Activated naive CD8-positive, alpha-beta T cell treated with anti-CD3 and anti-CD28 coated beads, Interleukin-2, amount 50 U/mL, for 24 hours (primary cell): ENCODE data around the gene BCL7A.
A peak's percentile ranks its signal among the peaks of the same experiment; 100 is the strongest.
"Not testable (repeated sequence)": the region's sequence is repeated elsewhere in the genome, so short reads cannot be mapped to it uniquely, and the experiment has no call there.

Source experiments
- ATAC-seq: fragments of 150-1000 bp; cut with Tn5 transposase; one replicate; pipeline ENCODE4 v1.10.0; 2021
- DNase-seq: peaks from one replicate; pipeline ENCODE4 v3.0.0; 2021
- H3K27ac Mint-ChIP-seq: one replicate; pipeline ENCODE4 v1.8.0; 2021; ENCODE audit warnings: mild to moderate bottlenecking, mixed read lengths
- H3K27me3 Mint-ChIP-seq: one replicate; pipeline ENCODE4 v1.8.0; 2021; ENCODE audit warnings: mixed read lengths
- H3K36me3 Mint-ChIP-seq: one replicate; pipeline ENCODE4 v1.8.0; 2021; ENCODE audit warnings: low read depth, mixed read lengths
- H3K4me1 Mint-ChIP-seq: one replicate; pipeline ENCODE4 v1.8.0; 2021; ENCODE audit warnings: mixed read lengths
- H3K4me3 Mint-ChIP-seq: one replicate; pipeline ENCODE4 v1.8.0; 2021; ENCODE audit warnings: mild to moderate bottlenecking, moderate library complexity, mixed read lengths
- H3K9me3 Mint-ChIP-seq: one replicate; pipeline ENCODE4 v1.8.0; 2021; ENCODE audit warnings: mixed read lengths

BCL7A gene

DNA sequence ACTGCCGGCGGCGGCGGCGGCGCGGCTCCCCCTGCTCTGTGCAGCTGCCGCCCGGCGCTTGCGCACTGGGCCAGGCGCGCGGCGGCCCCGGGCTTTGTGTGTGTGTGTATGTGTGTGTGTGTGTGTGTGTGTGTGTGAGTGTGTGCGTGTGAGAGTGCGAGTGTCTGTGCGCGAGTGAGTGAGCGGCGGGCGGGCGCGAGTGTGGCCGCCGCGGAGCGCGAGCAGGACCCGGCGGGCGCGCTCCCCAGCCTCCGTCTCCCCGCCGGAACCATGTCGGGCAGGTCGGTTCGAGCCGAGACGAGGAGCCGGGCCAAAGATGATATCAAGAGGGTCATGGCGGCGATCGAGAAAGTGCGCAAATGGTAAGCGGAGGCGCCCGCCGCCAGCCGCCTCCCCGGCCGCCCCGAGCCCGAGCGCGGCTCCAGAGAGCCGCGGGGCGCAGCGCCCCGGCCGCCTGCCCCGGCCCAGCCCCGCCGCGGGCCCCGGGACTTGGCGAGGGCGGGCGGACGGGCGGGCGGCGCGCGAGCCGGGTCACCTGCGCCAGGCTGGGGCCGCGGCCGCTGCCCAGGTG lies at the start of gene BCL7A:
Gene BCL7A (plus strand): TSS at position 63 of the 571 bp plus-strand sequence. CDS start 208 bp downstream, at position 271.
- peak within 1 kb of the TSS; percentile 67 for H3K27ac Mint-ChIP-seq
- no peaks in the 10 kb centered on the region for H3K9me3 Mint-ChIP-seq
- H3K4me1 Mint-ChIP-seq = peaks cover 17% of the 10 kb centered on the region
- ATAC-seq (peak; percentile 85), DNase-seq (peak; percentile 56)
- no peaks in the 10 kb centered on the region for H3K36me3 Mint-ChIP-seq
- peaks cover 21% of the 10 kb centered on the region for H3K27me3 Mint-ChIP-seq
- H3K4me3 Mint-ChIP-seq = peak within 1 kb of the TSS; percentile 80

DNA sequence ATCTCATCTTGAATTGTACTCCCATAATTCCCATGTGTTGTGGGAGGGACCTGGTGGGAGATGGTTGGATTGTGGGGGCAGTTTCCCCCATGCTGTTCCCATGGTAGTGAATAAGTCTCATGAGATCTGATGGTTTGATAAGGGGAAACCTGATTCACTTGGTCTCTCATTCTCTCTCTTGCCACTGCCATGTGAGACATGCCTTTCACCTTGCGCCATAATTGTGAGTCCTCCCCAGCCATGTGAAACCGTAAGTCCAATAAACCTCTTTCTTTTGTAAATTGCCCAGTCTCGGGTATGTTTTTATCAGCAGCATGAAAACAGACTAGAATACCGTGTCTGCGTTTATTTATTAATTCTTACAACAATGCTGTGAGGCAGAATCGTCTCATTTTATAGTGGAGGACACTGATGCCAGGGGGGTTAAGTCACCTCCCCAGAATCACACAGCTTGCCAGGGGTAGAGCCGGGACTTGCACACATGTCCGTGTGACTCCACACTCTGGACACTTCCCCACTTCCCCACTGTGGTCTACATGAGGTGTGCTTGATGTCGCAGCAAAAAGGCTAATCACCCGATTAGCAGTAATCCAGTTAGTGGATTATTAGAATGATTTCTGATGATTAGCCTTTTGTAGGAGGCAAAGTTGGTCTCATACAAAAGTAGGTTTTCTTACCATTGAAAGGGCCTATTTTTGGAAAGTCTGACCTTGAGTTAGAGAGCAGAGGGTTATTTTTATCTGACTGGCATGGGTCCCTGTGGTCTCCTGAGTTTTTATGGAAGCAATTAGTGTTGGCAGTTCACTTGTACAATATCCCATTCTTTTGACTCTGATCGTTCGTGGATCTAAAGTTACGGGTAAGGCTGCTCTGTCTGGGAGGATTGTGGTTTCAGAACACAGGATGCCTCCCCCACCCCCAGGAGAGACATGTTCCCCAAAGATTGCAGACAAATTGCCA lies 47.4 kb upstream of the BCL7A start:
- H3K27ac Mint-ChIP-seq = no peak overlapping the region
- ATAC-seq = no peak
- no peak overlapping the region for H3K4me3 Mint-ChIP-seq
- H3K27me3 Mint-ChIP-seq = no peaks in the 10 kb centered on the region
- no peak for DNase-seq
- peaks cover 3% of the 10 kb centered on the region for H3K4me1 Mint-ChIP-seq
- peaks cover 5% of the 10 kb centered on the region for H3K9me3 Mint-ChIP-seq
- H3K36me3 Mint-ChIP-seq = peaks cover 5% of the 10 kb centered on the region

DNA sequence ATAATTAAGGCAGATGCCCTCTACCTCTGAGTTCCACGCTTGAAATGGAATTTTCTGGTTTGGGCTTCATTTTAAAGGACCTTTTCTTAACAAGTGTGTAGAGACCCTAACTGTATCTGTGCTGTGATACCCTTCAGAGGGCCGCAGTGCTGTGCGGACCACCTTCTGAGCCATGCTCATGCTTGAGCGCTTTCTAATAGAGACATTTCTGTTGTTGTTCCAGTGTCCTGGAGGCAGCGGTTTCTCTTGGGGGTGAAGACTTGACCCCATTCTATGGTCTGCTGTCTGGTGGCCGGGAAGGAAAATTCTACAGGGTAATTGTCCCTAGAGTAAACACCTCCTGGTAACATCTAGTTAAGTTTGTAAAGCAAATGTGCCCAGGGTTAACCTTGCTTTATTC lies 46.7 kb upstream of the BCL7A start:
- DNase-seq (no peak), ATAC-seq (no peak)
- no peak overlapping the region for H3K4me3 Mint-ChIP-seq
- H3K4me1 Mint-ChIP-seq = peaks cover 6% of the 10 kb centered on the region
- no peaks in the 10 kb centered on the region for H3K27me3 Mint-ChIP-seq
- H3K36me3 Mint-ChIP-seq = peaks cover 5% of the 10 kb centered on the region
- H3K9me3 Mint-ChIP-seq = peaks cover 5% of the 10 kb centered on the region
- H3K27ac Mint-ChIP-seq = no peak overlapping the region

DNA sequence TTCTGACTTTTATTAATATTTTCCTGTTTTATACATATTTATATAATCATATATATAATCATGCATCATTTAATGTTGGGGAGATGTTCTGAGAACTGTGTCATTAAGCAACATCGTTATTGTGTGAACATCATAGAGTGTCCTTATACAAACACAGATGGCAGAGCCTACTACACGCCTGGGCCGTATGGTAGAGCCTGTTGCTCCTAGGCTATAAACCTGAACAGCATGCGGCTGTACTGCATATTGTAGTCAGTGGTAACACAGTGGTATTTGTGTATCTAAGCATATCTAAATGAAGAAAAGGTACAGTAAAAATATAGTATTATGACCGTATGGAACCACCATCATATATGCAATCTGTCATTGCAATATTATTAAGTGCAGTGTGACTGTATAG lies 44.7 kb upstream of the BCL7A start:
- Mint-ChIP-seq H3K27me3 (no peaks in the 10 kb centered on the region), H3K4me3 (no peak overlapping the region), H3K9me3 (peaks cover 4% of the 10 kb centered on the region), H3K4me1 (peaks cover 14% of the 10 kb centered on the region), H3K27ac (no peak overlapping the region), H3K36me3 (peaks cover 3% of the 10 kb centered on the region)
- no peak for ATAC-seq
- no peak for DNase-seq

DNA sequence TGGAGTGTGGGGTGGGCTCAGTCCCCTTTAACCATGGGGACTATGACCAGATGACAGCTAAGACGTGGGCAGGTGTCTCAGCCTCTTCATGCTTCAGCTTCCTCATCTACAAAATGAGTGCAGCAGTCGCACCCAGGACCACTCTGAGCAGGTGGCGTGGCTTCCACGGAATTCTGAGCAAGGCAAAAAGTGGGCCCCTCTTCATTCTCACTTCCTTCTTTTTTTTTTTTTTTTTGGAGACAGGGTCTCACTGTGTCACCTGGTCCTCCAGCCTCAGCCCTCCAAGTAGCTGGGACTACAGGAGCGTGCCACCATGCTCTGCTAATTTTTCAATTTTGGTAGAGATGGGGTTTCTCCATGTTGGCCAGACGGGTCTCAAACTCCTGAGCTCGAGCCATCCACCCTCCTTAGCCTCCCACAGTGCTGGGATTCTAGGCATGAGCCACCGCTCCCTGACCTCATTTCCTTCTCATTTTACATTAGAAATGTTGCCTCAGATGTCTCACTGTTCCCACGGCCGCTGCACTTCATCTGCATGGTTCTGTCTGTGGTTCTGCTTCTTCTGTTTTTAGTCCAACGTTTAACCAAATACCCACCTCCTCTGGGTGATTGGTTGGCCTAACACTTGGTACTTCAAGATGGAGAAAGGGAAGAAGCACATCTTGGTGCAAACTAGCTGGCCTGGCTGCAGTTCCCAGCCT lies 41.3 kb upstream of the BCL7A start:
- ATAC-seq = peak; percentile 48
- Mint-ChIP-seq H3K9me3 (no peaks in the 10 kb centered on the region), H3K27me3 (no peaks in the 10 kb centered on the region), H3K4me3 (no peak overlapping the region), H3K4me1 (peaks cover 23% of the 10 kb centered on the region), H3K36me3 (no peaks in the 10 kb centered on the region), H3K27ac (no peak overlapping the region)
- DNase-seq = no peak

DNA sequence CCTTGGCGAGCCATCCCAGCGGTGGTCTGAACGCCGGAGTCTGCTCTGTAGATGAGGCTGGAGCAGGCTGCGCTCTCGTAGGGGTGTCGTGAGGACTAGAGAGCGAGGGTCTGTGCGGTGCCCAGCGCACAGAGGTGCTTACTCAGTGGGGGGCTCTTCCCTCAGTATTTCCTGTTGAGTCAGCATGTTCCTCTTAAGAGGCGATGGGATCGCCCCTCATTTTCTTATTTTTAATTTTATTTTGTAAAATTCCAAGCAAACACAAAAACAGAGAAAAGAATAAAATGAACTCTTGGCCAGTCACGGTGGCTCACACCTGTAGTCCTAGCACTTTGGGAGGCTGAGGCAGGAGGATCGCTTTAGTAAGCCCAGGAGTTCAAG lies 40.8 kb upstream of the BCL7A start:
- ATAC-seq (no peak), DNase-seq (no peak)
- Mint-ChIP-seq H3K4me1 (peaks cover 23% of the 10 kb centered on the region), H3K9me3 (no peaks in the 10 kb centered on the region), H3K4me3 (no peak overlapping the region), H3K27me3 (no peaks in the 10 kb centered on the region), H3K27ac (no peak overlapping the region), H3K36me3 (no peaks in the 10 kb centered on the region)

DNA sequence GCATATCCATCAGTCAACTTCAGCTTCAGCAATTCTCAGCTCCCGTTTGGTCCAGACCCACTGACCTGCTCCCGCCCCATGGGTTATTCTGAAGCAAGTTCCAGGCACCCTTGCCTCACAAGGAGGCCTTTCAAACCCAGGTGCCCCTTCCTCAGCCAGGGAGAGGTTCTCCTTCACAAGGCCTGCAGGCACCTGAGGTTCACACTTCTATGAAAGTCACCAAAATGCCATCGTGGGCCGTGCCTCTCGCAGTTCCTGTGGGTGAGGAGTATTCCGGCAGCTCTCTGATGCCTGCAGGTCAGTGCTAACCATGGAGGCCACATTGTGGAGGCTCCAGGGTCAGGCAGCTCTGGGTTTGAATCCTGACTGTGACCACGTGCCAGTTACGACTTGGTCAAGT lies 40.2 kb upstream of the BCL7A start:
- Mint-ChIP-seq H3K27ac (no peak overlapping the region), H3K4me3 (no peak overlapping the region), H3K36me3 (no peaks in the 10 kb centered on the region), H3K4me1 (peaks cover 23% of the 10 kb centered on the region), H3K27me3 (no peaks in the 10 kb centered on the region), H3K9me3 (no peaks in the 10 kb centered on the region)
- DNase-seq = no peak
- no peak for ATAC-seq

DNA sequence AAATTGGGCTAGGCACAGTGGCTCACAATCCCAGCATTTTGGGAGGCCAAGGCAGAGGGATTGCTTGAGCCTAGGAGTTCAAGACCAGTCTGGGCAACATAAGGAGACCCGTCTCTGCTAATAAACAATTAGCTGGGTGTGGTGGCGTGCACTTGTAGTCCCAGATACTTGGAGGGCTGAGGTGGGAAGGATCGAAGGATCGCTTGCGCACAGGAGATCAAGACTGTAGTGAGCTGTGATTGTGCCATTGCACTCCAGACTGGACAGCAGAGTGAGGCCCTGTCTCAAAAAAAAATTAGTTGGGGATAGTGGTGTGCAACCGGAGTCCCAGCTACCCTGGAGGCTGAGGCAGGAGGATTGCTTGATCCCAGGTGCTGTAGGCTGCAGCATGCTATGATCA lies 38.7 kb upstream of the BCL7A start:
- no peaks in the 10 kb centered on the region for H3K9me3 Mint-ChIP-seq
- H3K27me3 Mint-ChIP-seq = no peaks in the 10 kb centered on the region
- H3K36me3 Mint-ChIP-seq = no peaks in the 10 kb centered on the region
- H3K4me1 Mint-ChIP-seq = peaks cover 23% of the 10 kb centered on the region
- DNase-seq (no peak), ATAC-seq (no peak)
- H3K4me3 Mint-ChIP-seq = no peak overlapping the region
- no peak overlapping the region for H3K27ac Mint-ChIP-seq

DNA sequence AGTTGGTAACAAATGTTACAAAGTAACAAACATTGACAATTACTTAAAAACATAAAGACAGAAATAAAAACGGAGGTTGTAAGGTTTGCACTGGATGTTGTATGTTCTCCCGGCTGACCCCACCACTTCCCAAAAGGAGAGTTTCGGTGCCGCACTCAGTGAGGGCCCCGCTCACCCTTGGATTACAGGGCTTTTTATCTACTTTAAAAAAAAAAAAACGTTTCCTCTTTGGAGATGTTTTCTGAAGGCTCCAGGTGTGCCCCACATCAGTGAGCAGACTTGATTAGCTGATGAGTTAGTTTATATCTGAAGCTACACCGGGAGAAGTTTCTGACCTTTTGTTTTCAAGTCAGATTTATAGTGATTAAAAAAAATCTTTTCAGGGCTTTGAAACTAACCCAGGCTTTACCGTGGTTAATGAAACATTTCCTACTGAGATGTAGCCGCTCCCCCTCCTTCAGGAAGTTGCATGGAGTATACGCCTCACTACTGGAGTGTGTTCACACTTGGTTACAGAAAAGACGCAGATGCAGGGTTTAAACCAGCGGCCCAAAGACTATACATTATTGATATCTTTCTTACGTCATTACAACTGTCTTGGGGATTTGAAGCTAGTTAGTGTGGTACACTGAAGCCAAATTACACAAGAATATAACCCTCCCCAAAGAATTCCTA lies 38.0 kb upstream of the BCL7A start:
- Mint-ChIP-seq H3K9me3 (no peaks in the 10 kb centered on the region), H3K27me3 (no peaks in the 10 kb centered on the region), H3K36me3 (no peaks in the 10 kb centered on the region), H3K4me3 (no peak overlapping the region), H3K4me1 (peaks cover 23% of the 10 kb centered on the region), H3K27ac (peak overlapping the region; percentile 10)
- no peak for ATAC-seq
- no peak for DNase-seq

DNA sequence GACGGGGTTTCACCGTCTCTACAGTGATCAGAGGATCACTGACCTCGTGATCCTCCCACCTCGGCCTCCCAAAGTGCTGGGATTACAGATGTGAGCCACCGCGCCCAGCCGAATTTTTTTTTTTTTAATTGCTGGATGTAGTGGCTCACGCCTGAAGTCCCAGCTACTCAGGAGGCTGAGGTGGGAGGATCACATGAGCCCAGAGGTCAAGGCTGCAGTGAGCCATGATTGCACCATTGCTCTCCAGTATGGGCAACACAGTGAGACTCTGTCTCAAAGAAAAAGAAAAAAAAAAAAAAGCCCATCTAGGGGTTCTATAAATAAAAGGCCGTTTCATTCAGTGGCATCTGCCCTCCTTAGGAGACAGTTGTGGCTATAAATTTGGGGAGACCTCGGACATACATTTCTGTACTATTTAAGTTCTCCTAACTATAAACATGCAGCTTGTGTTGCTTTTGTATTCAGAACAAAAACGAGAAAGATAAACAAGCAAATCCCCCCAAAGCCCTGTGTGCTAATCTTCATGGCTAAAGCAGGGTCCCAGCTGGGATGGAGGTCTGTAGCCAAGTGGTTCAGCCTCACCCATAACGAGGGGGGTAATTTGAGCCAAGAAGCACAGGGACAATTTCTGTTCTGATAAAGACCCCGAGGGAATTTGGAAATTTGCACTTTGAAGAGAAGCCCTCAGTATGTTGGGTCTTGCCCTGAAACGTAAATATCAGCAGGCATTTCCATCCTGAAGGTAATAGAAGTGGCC lies 35.0 kb upstream of the BCL7A start:
- DNase-seq = no peak
- Mint-ChIP-seq H3K36me3 (no peaks in the 10 kb centered on the region), H3K27me3 (no peaks in the 10 kb centered on the region), H3K27ac (no peak overlapping the region), H3K4me1 (peaks cover 23% of the 10 kb centered on the region), H3K9me3 (no peaks in the 10 kb centered on the region), H3K4me3 (no peak overlapping the region)
- no peak for ATAC-seq

DNA sequence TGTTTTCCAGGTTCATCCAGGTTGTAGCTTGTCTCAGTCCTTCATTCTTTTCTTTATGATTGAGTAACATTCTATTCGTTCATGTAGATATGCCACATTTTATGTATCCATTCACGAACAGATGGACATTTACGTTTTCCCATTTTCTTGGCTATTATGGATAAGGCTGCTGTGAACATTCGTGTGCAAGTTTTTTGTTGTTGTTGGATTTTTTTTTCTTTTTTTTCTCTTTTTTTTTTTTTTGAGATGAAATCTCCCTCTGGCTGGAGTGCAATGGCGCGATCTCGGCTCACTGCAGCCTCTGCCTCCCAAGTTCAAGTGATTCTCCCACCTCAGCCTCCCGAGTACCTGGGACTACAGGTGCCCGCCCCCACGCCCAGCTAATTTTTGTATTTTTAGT lies 33.2 kb upstream of the BCL7A start:
- not testable (repeated sequence) for H3K27me3 Mint-ChIP-seq, H3K9me3 Mint-ChIP-seq, DNase-seq, H3K27ac Mint-ChIP-seq, ATAC-seq, H3K36me3 Mint-ChIP-seq, H3K4me3 Mint-ChIP-seq
- H3K4me1 Mint-ChIP-seq = peaks cover 25% of the 10 kb centered on the region

DNA sequence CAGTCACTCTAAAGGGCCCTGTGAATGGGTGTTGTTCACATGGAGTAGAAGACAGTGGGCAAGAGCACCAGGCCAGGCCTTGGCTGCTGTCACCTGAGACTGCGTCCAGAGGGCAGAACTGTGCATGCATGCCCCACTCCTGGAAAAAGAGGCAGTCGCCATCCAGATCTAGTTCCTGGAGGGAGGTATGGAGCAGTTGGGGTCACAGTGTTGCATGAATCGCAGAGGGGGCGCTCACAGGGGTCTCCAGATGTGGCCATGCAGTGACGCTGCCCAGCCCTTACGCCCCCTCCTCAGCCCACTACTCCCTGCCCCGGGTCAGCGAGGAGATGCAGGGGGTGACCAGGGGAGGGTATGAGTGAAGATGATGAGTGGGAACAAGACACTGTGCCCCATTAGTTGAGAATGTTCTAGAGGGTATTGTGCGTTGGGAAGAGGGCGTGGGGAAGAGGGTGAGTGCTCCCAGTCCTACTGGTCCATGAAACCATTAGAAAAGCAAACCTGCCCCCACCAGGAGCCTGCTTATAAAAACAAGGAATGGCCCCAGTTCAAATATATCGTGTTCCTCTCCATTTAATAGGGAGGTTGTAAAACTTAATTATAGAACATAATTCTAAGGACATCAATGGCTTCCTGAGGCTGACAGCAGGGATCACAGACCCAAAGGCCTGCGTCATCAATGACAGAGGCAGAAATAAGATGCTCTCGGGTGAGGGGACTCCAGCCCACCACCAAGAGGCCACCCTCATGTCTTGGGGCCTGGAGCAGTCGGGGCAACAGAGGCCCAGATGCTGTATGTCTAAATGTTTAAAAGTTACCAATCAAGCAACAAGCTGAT lies 32.2 kb upstream of the BCL7A start:
- Mint-ChIP-seq H3K9me3 (no peaks in the 10 kb centered on the region), H3K27me3 (no peaks in the 10 kb centered on the region), H3K27ac (no peak overlapping the region), H3K4me3 (no peak overlapping the region), H3K36me3 (no peaks in the 10 kb centered on the region), H3K4me1 (peaks cover 20% of the 10 kb centered on the region)
- ATAC-seq (no peak), DNase-seq (no peak)

DNA sequence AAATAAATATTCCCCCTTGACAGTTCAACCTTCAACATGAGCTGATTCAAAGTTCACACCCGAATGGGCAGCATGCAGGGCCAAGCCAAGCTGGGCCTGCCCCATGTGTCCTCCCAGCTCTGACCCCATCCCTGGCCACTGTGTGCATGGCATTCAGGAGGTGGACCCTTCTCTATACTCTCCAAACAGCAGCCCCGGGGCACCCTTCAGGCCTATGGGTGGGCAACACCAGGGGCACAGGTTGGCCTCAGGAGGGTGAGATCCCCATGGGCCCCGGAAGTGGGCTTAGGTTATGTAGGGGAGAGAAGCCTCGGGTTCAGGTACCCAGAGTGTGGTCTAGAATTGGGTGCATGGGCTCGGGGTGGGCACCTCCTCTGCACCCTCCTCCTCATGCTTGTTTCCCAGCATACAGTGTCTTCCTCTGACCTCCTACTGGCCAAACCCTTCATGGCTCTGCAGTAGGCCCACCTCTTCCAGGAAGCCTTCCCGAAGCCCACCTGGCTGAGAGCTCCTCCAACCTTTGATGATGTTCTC lies 31.5 kb upstream of the BCL7A start:
- H3K9me3 Mint-ChIP-seq = no peaks in the 10 kb centered on the region
- ATAC-seq (no peak), DNase-seq (no peak)
- no peaks in the 10 kb centered on the region for H3K36me3 Mint-ChIP-seq
- no peak overlapping the region for H3K4me3 Mint-ChIP-seq
- peaks cover 20% of the 10 kb centered on the region for H3K4me1 Mint-ChIP-seq
- H3K27ac Mint-ChIP-seq = no peak overlapping the region
- H3K27me3 Mint-ChIP-seq = peaks cover 2% of the 10 kb centered on the region
